CD4-positive, alpha-beta memory T cell (primary cell): ENCODE results near the gene MAST2. TPM values are rescaled to one million over a fixed set of nuclear protein-coding genes. Genes with fewer than 3 reads are reported as not detected.

Source experiments
- CTCF ChIA-PET: fragments of 350-600 bp; sonication (Branson Sonifier 250); formaldehyde crosslinking; loops from one replicate; lab custom pipeline; 2021; ENCODE audit warnings: inconsistent platforms; ENCODE audit not compliant: partially characterized antibody; lab: Charles Lee
- POLR2A ChIA-PET: fragments of 350-600 bp; sonication (Branson Sonifier 250); formaldehyde crosslinking; loops from one replicate; lab custom pipeline; 2021; ENCODE audit not compliant: partially characterized antibody; lab: Charles Lee
- DNase-seq, 5 donors: peaks; one replicate each; pipeline versions ENCODE4 v3.0.0 to v3.0.0-alpha.2; 2020 to 2022; ENCODE audit warnings: mixed read lengths in 1 of 5
- H3K27ac ChIP-seq: one replicate; pipeline ENCODE4 v1.7.0; 2013; ENCODE audit warnings: low read depth, low read length
- H3K27me3 ChIP-seq: 2 replicates; pipeline ENCODE4 v1.7.0; 2013; ENCODE audit warnings: mild to moderate bottlenecking, low read length, moderate library complexity; ENCODE audit not compliant: insufficient read depth
- H3K36me3 ChIP-seq: 2 replicates; pipeline ENCODE4 v1.7.0; 2013; ENCODE audit warnings: mild to moderate bottlenecking, low read length, moderate library complexity; ENCODE audit not compliant: insufficient read depth
- H3K4me1 ChIP-seq: 2 replicates; pipeline ENCODE4 v1.7.0; 2013; ENCODE audit warnings: mild to moderate bottlenecking, low read length, moderate library complexity; ENCODE audit not compliant: insufficient read depth
- H3K4me3 ChIP-seq, 2 donors: one replicate each; pipeline ENCODE4 v1.7.0; 2013; ENCODE audit warnings: low read length in 2 of 2, mild to moderate bottlenecking in 1 of 2
- H3K9me3 ChIP-seq, 2 donors: one replicate each; pipeline ENCODE4 v1.7.0; 2013; ENCODE audit warnings: low read length in 2 of 2, control low read depth in 1 of 2; ENCODE audit not compliant: control insufficient read depth in 1 of 2
- H3K27ac Mint-ChIP-seq, 7 donors: one replicate each; pipeline ENCODE4 v1.8.0; 2020 to 2021; ENCODE audit warnings: mixed read lengths in 7 of 7, mild to moderate bottlenecking in 6 of 7, inconsistent platforms in 3 of 7, moderate library complexity in 3 of 7
- H3K27me3 Mint-ChIP-seq, 2 donors: one replicate each; pipeline ENCODE4 v1.8.0; 2020 to 2021; ENCODE audit warnings: mixed read lengths in 2 of 2
- H3K36me3 Mint-ChIP-seq, 2 donors: one replicate each; pipeline ENCODE4 v1.8.0; 2020 to 2021; ENCODE audit warnings: mixed read lengths in 2 of 2, inconsistent platforms in 1 of 2, mild to moderate bottlenecking in 1 of 2
- H3K4me1 Mint-ChIP-seq, 4 donors: one replicate each; pipeline ENCODE4 v1.8.0; 2020 to 2021; ENCODE audit warnings: mixed read lengths in 4 of 4, mild to moderate bottlenecking in 1 of 4
- H3K4me3 Mint-ChIP-seq, 8 donors: one replicate each; pipeline ENCODE4 v1.8.0; 2020 to 2021; ENCODE audit warnings: mixed read lengths in 8 of 8, mild to moderate bottlenecking in 7 of 8, moderate library complexity in 6 of 8, inconsistent platforms in 3 of 8
- H3K9me3 Mint-ChIP-seq, 8 donors: one replicate each; pipeline ENCODE4 v1.8.0; 2020 to 2021; ENCODE audit warnings: mixed read lengths in 8 of 8, mild to moderate bottlenecking in 5 of 8, inconsistent platforms in 3 of 8, moderate library complexity in 1 of 8
- intact Hi-C: fragments of 100-400 bp; cut with micrococcal nuclease; formaldehyde crosslinking; loops from one replicate; pipeline ENCODE4 v1.15.1; 2023
- polyA plus RNA-seq, 2 donors: library from polyadenylated mRNA; unstranded; fragments of 300-500 nt; fragmentation: Illumina TruSeq; gene quantifications; one replicate each; pipeline ENCODE4 v1.2.3, GENCODE V29; 2021
- total RNA-seq, 2 experiments: library from RNA; stranded (reverse); gene quantifications; one replicate each; pipeline ENCODE4 v1.2.3, GENCODE V29; 2021

The MAST2 gene
- total and polyA plus RNA-seq, 4 experiments from 2014 or later = 0.65 to 9.9 (median 4.3) TPM

- intact Hi-C loops = no loop called here
- no peak overlapping the region for H3K27ac ChIP-seq
- no peaks in the 10 kb centered on the region for H3K4me1 Mint-ChIP-seq
- ChIA-PET POLR2A (no interaction called here), CTCF (no interaction called here)
- no peaks in the 10 kb centered on the region for H3K36me3 ChIP-seq
- H3K4me1 ChIP-seq = no peaks in the 10 kb centered on the region
- no peaks in the 10 kb centered on the region for H3K9me3 ChIP-seq
- no peak for DNase-seq
- no peak overlapping the region for H3K27ac Mint-ChIP-seq
- no peaks in the 10 kb centered on the region for H3K27me3 Mint-ChIP-seq
- H3K4me3 ChIP-seq = no peak overlapping the region
- H3K4me3 Mint-ChIP-seq = no peak overlapping the region
- H3K9me3 Mint-ChIP-seq = no peaks in the 10 kb centered on the region
- H3K36me3 Mint-ChIP-seq = no peaks in the 10 kb centered on the region
- no peaks in the 10 kb centered on the region for H3K27me3 ChIP-seq
These were observed 77.5 kb downstream of the MAST2 start for GRCh38 chr1:45880930-45881329.

- H3K4me1 ChIP-seq = no peaks in the 10 kb centered on the region
- H3K4me3 ChIP-seq = no peak overlapping the region
- Mint-ChIP-seq H3K27me3 (no peaks in the 10 kb centered on the region), H3K9me3 (no peaks in the 10 kb centered on the region), H3K4me3 (no peak overlapping the region), H3K27ac (no peak overlapping the region), H3K4me1 (no peaks in the 10 kb centered on the region), H3K36me3 (no peaks in the 10 kb centered on the region)
- H3K27ac ChIP-seq = no peak overlapping the region
- intact Hi-C loops = no loop called here
- H3K27me3 ChIP-seq = no peaks in the 10 kb centered on the region
- H3K9me3 ChIP-seq = no peaks in the 10 kb centered on the region
- ChIA-PET CTCF (no interaction called here), POLR2A (no interaction called here)
- DNase-seq = no peak
- no peaks in the 10 kb centered on the region for H3K36me3 ChIP-seq
These were observed 80.2 kb downstream of the MAST2 start for GRCh38 chr1:45883658-45884057.

- H3K27ac Mint-ChIP-seq = no peak overlapping the region
- H3K27me3 ChIP-seq = no peaks in the 10 kb centered on the region
- H3K36me3 ChIP-seq = no peaks in the 10 kb centered on the region
- H3K9me3 Mint-ChIP-seq = no peaks in the 10 kb centered on the region
- H3K27ac ChIP-seq = no peak overlapping the region
- no peak overlapping the region for H3K4me3 ChIP-seq
- POLR2A ChIA-PET = no interaction called here
- intact Hi-C loops = no loop called here
- no peaks in the 10 kb centered on the region for H3K4me1 Mint-ChIP-seq
- no peaks in the 10 kb centered on the region for H3K9me3 ChIP-seq
- no peaks in the 10 kb centered on the region for H3K27me3 Mint-ChIP-seq
- CTCF ChIA-PET = no interaction called here
- no peak overlapping the region for H3K4me3 Mint-ChIP-seq
- DNase-seq = no peak
- H3K4me1 ChIP-seq = no peaks in the 10 kb centered on the region
- H3K36me3 Mint-ChIP-seq = no peaks in the 10 kb centered on the region
These were observed 81.3 kb downstream of the MAST2 start for GRCh38 chr1:45884700-45885099.

GRCh38 chr1:45886229-45886628 lies 82.8 kb downstream of the MAST2 start:
- no peaks in the 10 kb centered on the region for H3K4me1 Mint-ChIP-seq
- peaks cover 0 to 5% of the 10 kb centered on the region in 2 donors for H3K36me3 Mint-ChIP-seq
- ChIA-PET POLR2A (no interaction called here), CTCF (no interaction called here)
- no peak overlapping the region for H3K27ac ChIP-seq
- H3K9me3 Mint-ChIP-seq = no peaks in the 10 kb centered on the region
- no peaks in the 10 kb centered on the region for H3K27me3 Mint-ChIP-seq
- no peak for DNase-seq
- no peaks in the 10 kb centered on the region for H3K36me3 ChIP-seq
- no peak overlapping the region for H3K27ac Mint-ChIP-seq
- H3K4me3 Mint-ChIP-seq = no peak overlapping the region
- intact Hi-C loops = no loop called here
- no peak overlapping the region for H3K4me3 ChIP-seq
- H3K27me3 ChIP-seq = no peaks in the 10 kb centered on the region
- H3K4me1 ChIP-seq = no peaks in the 10 kb centered on the region
- H3K9me3 ChIP-seq = no peaks in the 10 kb centered on the region

GRCh38 chr1:45887156-45887842 lies 83.9 kb downstream of the MAST2 start:
- Mint-ChIP-seq H3K4me3 (no peak overlapping the region), H3K9me3 (no peaks in the 10 kb centered on the region), H3K27ac (peak overlapping the region in 2 of 7 donors; percentile 1 to 10), H3K4me1 (no peaks in the 10 kb centered on the region), H3K36me3 (peaks cover 0 to 5% of the 10 kb centered on the region in 2 donors), H3K27me3 (no peaks in the 10 kb centered on the region)
- CTCF ChIA-PET = no interaction called here
- H3K27ac ChIP-seq = no peak overlapping the region
- POLR2A ChIA-PET = no interaction called here
- intact Hi-C loops = no loop called here
- no peaks in the 10 kb centered on the region for H3K36me3 ChIP-seq
- H3K4me1 ChIP-seq = no peaks in the 10 kb centered on the region
- no peaks in the 10 kb centered on the region for H3K27me3 ChIP-seq
- DNase-seq = no peak
- no peak overlapping the region for H3K4me3 ChIP-seq
- H3K9me3 ChIP-seq = no peaks in the 10 kb centered on the region

- Histone ChIP-seq H3K9me3 (no peaks in the 10 kb centered on the region), H3K4me1 (no peaks in the 10 kb centered on the region), H3K27ac (no peak overlapping the region), H3K4me3 (no peak overlapping the region), H3K27me3 (no peaks in the 10 kb centered on the region), H3K36me3 (no peaks in the 10 kb centered on the region)
- Mint-ChIP-seq H3K36me3 (peaks cover 0 to 5% of the 10 kb centered on the region in 2 donors), H3K4me1 (no peaks in the 10 kb centered on the region), H3K27ac (peak overlapping the region in 1 of 7 donors; percentile 30), H3K4me3 (no peak overlapping the region), H3K27me3 (no peaks in the 10 kb centered on the region), H3K9me3 (no peaks in the 10 kb centered on the region)
- ChIA-PET POLR2A (no interaction called here), CTCF (no interaction called here)
- no peak for DNase-seq
- intact Hi-C loops = no loop called here
These were observed 86.7 kb downstream of the MAST2 start for GRCh38 chr1:45890078-45890477.

GRCh38 chr1:45891087-45891486 lies 87.7 kb downstream of the MAST2 start:
- no peaks in the 10 kb centered on the region for H3K36me3 ChIP-seq
- Mint-ChIP-seq H3K4me1 (no peaks in the 10 kb centered on the region), H3K27ac (no peak overlapping the region), H3K4me3 (no peak overlapping the region), H3K27me3 (no peaks in the 10 kb centered on the region), H3K9me3 (no peaks in the 10 kb centered on the region), H3K36me3 (peaks cover 0 to 5% of the 10 kb centered on the region in 2 donors)
- no peaks in the 10 kb centered on the region for H3K27me3 ChIP-seq
- ChIA-PET CTCF (no interaction called here), POLR2A (no interaction called here)
- intact Hi-C loops = no loop called here
- H3K9me3 ChIP-seq = no peaks in the 10 kb centered on the region
- no peak for DNase-seq
- H3K27ac ChIP-seq = no peak overlapping the region
- H3K4me1 ChIP-seq = no peaks in the 10 kb centered on the region
- no peak overlapping the region for H3K4me3 ChIP-seq
